GM23338 (cell line): Measurements from ENCODE around the gene PRKAR1B. TPM values are rescaled to one million over a fixed set of nuclear protein-coding genes. Genes with fewer than 3 reads are reported as not detected.
"Not testable (repeated sequence)": the region's sequence is repeated elsewhere in the genome, so short reads cannot be mapped to it uniquely, and the experiment has no call there.

Experiments used
- ATAC-seq: fragments of 200-7000 bp; cut with Tn5 transposase; 3 replicates; pipeline ENCODE4 v1.9.1; 2020
- DNase-seq: peaks from one replicate; pipeline ENCODE4 v3.0.0-alpha.2; 2015; ENCODE audit warnings: low spot score
- H2AFZ ChIP-seq: fragments of 200-600 bp; sonication (generic); 2 replicates; pipeline ENCODE4 v1.8.0; 2016; ENCODE audit warnings: antibody characterized with exemption, mild to moderate bottlenecking, moderate library complexity
- H3F3A ChIP-seq: fragments of 200-600 bp; sonication (generic); replicated peaks from 2 replicates; pipeline ENCODE4 v1.8.0; 2017; ENCODE audit warnings: antibody characterized with exemption, mixed run types, low read depth
- H3K27ac ChIP-seq: fragments of 200-600 bp; sonication (generic); 2 replicates; pipeline ENCODE4 v1.6.1; 2016; ENCODE audit warnings: low read depth
- H3K27me3 ChIP-seq: fragments of 200-600 bp; sonication (generic); 2 replicates; pipeline ENCODE4 v1.8.0; 2016; ENCODE audit warnings: mild to moderate bottlenecking, mixed run types, moderate library complexity; ENCODE audit not compliant: insufficient read depth
- H3K36me3 ChIP-seq: fragments of 200-600 bp; sonication (generic); 2 replicates; pipeline ENCODE4 v1.8.0; 2016; ENCODE audit warnings: mild to moderate bottlenecking; ENCODE audit not compliant: insufficient read depth
- H3K4me1 ChIP-seq: fragments of 200-600 bp; sonication (generic); 2 replicates; pipeline ENCODE4 v1.8.0; 2016; ENCODE audit warnings: mild to moderate bottlenecking, moderate library complexity; ENCODE audit not compliant: insufficient read depth
- H3K4me2 ChIP-seq: fragments of 200-600 bp; sonication (generic); 2 replicates; pipeline ENCODE4 v1.7.1; 2017; ENCODE audit warnings: mixed run types
- H3K4me3 ChIP-seq: fragments of 200-600 bp; sonication (generic); 2 replicates; pipeline ENCODE4 v1.6.1; 2016; ENCODE audit warnings: mixed run types
- H3K79me2 ChIP-seq: fragments of 200-600 bp; sonication (generic); replicated peaks from 2 replicates; pipeline ENCODE4 v1.8.0; 2017; ENCODE audit warnings: mild to moderate bottlenecking; ENCODE audit not compliant: insufficient read depth
- H3K9me2 ChIP-seq: fragments of 200-600 bp; sonication (generic); 2 replicates; pipeline ENCODE4 v1.8.0; 2017; ENCODE audit not compliant: insufficient read depth
- H4K20me1 ChIP-seq: fragments of 200-600 bp; sonication (generic); replicated peaks from 2 replicates; pipeline ENCODE4 v1.8.0; 2017; ENCODE audit warnings: mild to moderate bottlenecking; ENCODE audit not compliant: insufficient read depth
- H3K27ac Mint-ChIP-seq: 2 replicates; pipeline ENCODE4 v1.8.0; 2020; ENCODE audit warnings: inconsistent platforms, mild to moderate bottlenecking, moderate library complexity, mixed read lengths
- H3K27me3 Mint-ChIP-seq: 3 replicates; pipeline ENCODE4 v1.8.0; 2022; ENCODE audit warnings: low read depth, mild to moderate bottlenecking, moderate library complexity, mixed read lengths, inconsistent platforms; ENCODE audit not compliant: insufficient read depth, poor library complexity
- H3K36me3 Mint-ChIP-seq: 3 replicates; pipeline ENCODE4 v1.8.0; 2021; ENCODE audit warnings: low read depth, mild to moderate bottlenecking, inconsistent platforms, moderate library complexity, mixed read lengths
- H3K4me1 Mint-ChIP-seq: 3 replicates; pipeline ENCODE4 v1.8.0; 2020; ENCODE audit warnings: mild to moderate bottlenecking, inconsistent platforms, mixed read lengths
- H3K4me3 Mint-ChIP-seq: 3 replicates; pipeline ENCODE4 v1.8.0; 2021; ENCODE audit warnings: moderate library complexity, mild to moderate bottlenecking, inconsistent platforms, mixed read lengths
- H3K9me3 Mint-ChIP-seq: 3 replicates; pipeline ENCODE4 v1.8.0; 2020; ENCODE audit warnings: moderate library complexity, mild to moderate bottlenecking, inconsistent platforms, mixed read lengths
- EZH2phosphoT487 ChIP-seq: fragments of 200-600 bp; sonication (generic); IDR thresholded peaks from one replicate; pipeline ENCODE4 v1.8.1; 2018; ENCODE audit warnings: antibody characterized with exemption; ENCODE audit not compliant: unreplicated experiment
- JUNB ChIP-seq: IDR thresholded peaks from one replicate; pipeline ENCODE4 v1.6.1; 2016; ENCODE audit warnings: antibody characterized with exemption; ENCODE audit not compliant: unreplicated experiment
- NANOG ChIP-seq: IDR thresholded peaks from 2 replicates; pipeline ENCODE4 v1.6.1; 2016; ENCODE audit warnings: antibody characterized with exemption, borderline replicate concordance
- STAT1 ChIP-seq: IDR thresholded peaks from one replicate; pipeline ENCODE4 v1.6.1; 2016; ENCODE audit warnings: antibody characterized with exemption; ENCODE audit not compliant: unreplicated experiment
- polyA plus RNA-seq: library from polyadenylated mRNA; unstranded; fragments of >200 nt; fragmentation: Nextera tagmentation; extraction: Ambion mirVana; gene quantifications from 2 replicates; pipeline ENCODE4 v1.2.1, GENCODE V29; 2016
- total RNA-seq: library from RNA; depleted of rRNA; stranded (reverse); fragments of >200 nt; shearing (Covaris generic); gene quantifications from 2 replicates; pipeline ENCODE4 v1.2.3, GENCODE V29; 2014
- TF ChIP-seq, protein P1 (sequence below): fragments of 250-450 bp; sonication (Bioruptor Pico); IDR thresholded peaks from 2 replicates; pipeline ENCODE4 v1.5.0; 2020; ENCODE audit warnings: mild to moderate bottlenecking, moderate library complexity

Gene PRKAR1B
- total and polyA plus RNA-seq, 2 experiments from 2014 or later, result 35.7 to 36.7 TPM

GRCh38 chr7:657565-658119 is 69.4 kb downstream of the PRKAR1B start (continued):
- TF ChIP-seq, protein P1, sequence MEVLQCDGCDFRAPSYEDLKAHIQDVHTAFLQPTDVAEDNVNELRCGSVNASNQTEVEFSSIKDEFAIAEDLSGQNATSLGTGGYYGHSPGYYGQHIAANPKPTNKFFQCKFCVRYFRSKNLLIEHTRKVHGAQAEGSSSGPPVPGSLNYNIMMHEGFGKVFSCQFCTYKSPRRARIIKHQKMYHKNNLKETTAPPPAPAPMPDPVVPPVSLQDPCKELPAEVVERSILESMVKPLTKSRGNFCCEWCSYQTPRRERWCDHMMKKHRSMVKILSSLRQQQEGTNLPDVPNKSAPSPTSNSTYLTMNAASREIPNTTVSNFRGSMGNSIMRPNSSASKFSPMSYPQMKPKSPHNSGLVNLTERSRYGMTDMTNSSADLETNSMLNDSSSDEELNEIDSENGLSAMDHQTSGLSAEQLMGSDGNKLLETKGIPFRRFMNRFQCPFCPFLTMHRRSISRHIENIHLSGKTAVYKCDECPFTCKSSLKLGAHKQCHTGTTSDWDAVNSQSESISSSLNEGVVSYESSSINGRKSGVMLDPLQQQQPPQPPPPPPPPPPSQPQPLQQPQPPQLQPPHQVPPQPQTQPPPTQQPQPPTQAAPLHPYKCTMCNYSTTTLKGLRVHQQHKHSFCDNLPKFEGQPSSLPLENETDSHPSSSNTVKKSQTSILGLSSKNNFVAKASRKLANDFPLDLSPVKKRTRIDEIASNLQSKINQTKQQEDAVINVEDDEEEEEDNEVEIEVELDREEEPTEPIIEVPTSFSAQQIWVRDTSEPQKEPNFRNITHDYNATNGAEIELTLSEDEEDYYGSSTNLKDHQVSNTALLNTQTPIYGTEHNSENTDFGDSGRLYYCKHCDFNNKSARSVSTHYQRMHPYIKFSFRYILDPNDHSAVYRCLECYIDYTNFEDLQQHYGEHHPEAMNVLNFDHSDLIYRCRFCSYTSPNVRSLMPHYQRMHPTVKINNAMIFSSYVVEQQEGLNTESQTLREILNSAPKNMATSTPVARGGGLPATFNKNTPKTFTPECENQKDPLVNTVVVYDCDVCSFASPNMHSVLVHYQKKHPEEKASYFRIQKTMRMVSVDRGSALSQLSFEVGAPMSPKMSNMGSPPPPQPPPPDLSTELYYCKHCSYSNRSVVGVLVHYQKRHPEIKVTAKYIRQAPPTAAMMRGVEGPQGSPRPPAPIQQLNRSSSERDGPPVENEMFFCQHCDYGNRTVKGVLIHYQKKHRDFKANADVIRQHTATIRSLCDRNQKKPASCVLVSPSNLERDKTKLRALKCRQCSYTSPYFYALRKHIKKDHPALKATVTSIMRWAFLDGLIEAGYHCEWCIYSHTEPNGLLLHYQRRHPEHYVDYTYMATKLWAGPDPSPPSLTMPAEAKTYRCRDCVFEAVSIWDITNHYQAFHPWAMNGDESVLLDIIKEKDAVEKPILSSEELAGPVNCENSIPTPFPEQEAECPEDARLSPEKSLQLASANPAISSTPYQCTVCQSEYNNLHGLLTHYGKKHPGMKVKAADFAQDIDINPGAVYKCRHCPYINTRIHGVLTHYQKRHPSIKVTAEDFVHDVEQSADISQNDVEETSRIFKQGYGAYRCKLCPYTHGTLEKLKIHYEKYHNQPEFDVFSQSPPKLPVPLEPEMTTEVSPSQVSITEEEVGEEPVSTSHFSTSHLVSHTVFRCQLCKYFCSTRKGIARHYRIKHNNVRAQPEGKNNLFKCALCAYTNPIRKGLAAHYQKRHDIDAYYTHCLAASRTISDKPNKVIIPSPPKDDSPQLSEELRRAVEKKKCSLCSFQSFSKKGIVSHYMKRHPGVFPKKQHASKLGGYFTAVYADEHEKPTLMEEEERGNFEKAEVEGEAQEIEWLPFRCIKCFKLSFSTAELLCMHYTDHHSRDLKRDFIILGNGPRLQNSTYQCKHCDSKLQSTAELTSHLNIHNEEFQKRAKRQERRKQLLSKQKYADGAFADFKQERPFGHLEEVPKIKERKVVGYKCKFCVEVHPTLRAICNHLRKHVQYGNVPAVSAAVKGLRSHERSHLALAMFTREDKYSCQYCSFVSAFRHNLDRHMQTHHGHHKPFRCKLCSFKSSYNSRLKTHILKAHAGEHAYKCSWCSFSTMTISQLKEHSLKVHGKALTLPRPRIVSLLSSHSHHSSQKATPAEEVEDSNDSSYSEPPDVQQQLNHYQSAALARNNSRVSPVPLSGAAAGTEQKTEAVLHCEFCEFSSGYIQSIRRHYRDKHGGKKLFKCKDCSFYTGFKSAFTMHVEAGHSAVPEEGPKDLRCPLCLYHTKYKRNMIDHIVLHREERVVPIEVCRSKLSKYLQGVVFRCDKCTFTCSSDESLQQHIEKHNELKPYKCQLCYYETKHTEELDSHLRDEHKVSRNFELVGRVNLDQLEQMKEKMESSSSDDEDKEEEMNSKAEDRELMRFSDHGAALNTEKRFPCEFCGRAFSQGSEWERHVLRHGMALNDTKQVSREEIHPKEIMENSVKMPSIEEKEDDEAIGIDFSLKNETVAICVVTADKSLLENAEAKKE (CRISPR knock-in tag), result no peak
- TF ChIP-seq STAT1 (no peak), JUNB (no peak), EZH2phosphoT487 (no peak), NANOG (no peak)

- peaks cover 20% of the 10 kb centered on the region for H3K9me2 ChIP-seq
- peaks cover 13% of the 10 kb centered on the region for H3K36me3 Mint-ChIP-seq
- H3K27me3 Mint-ChIP-seq, H4K20me1 ChIP-seq, H3K36me3 ChIP-seq, H3K4me1 ChIP-seq, H3K4me3 ChIP-seq, H3K27ac ChIP-seq, H3K27ac Mint-ChIP-seq, DNase-seq, H3K27me3 ChIP-seq, H3K4me2 ChIP-seq, ATAC-seq, H3K4me1 Mint-ChIP-seq, H3F3A ChIP-seq, H2AFZ ChIP-seq, H3K4me3 Mint-ChIP-seq: not testable (repeated sequence)
- peaks cover 40% of the 10 kb centered on the region for H3K79me2 ChIP-seq
- peaks cover 11% of the 10 kb centered on the region for H3K9me3 Mint-ChIP-seq
These were observed 70.1 kb downstream of the PRKAR1B start for GRCh38 chr7:657010-657409.
